Fibroblast of lung (primary cell): ENCODE measurements around the gene SCFD2. TPM values are rescaled to one million over a fixed set of nuclear protein-coding genes. Genes with fewer than 3 reads are reported as not detected.

Source experiments
- DNase-seq, 2 donors: peaks; one replicate each; pipeline versions ENCODE4 v3.0.0 to v3.0.0-alpha.2; 2010; ENCODE audit warnings: low read depth in 2 of 2
- H2AFZ ChIP-seq: 2 replicates; pipeline ENCODE4 v1.5.1; 2012; ENCODE audit warnings: low read length, control low read depth, inconsistent platforms
- H3K27ac ChIP-seq: 2 replicates; pipeline ENCODE4 v1.5.1; 2011; ENCODE audit warnings: low read length, control low read depth; ENCODE audit not compliant: insufficient read depth
- H3K27me3 ChIP-seq: 2 replicates; pipeline ENCODE4 v1.5.1; 2011; ENCODE audit warnings: mild to moderate bottlenecking, low read length; ENCODE audit not compliant: control insufficient read depth, insufficient read depth
- H3K36me3 ChIP-seq: 2 replicates; pipeline ENCODE4 v1.5.1; 2011; ENCODE audit warnings: low read length; ENCODE audit not compliant: control insufficient read depth, insufficient read depth
- H3K4me1 ChIP-seq: 2 replicates; pipeline ENCODE4 v1.5.1; 2011; ENCODE audit warnings: low read length; ENCODE audit not compliant: control insufficient read depth, insufficient read depth; ENCODE audit errors: extremely low read depth
- H3K4me2 ChIP-seq: 2 replicates; pipeline ENCODE4 v1.5.1; 2011; ENCODE audit warnings: low read length, control low read depth; ENCODE audit not compliant: insufficient read depth; ENCODE audit errors: extremely low read depth
- H3K4me3 ChIP-seq, 4 experiments: fragments of 200-600 bp in 1 of 4; sonication (generic) in 1 of 4; replicated peaks in 1 of 4; 2 replicates each; pipeline ENCODE4 v1.5.1; 2011 to 2016; ENCODE audit warnings: low read length in 4 of 4, low read depth in 3 of 4, mild to moderate bottlenecking in 3 of 4, control low read depth in 2 of 4, inconsistent platforms in 1 of 4, mixed read lengths in 1 of 4; ENCODE audit not compliant: insufficient read depth in 1 of 4; ENCODE audit errors: control extremely low read depth in 1 of 4
- H3K79me2 ChIP-seq: 2 replicates; pipeline ENCODE4 v1.5.1; 2012; ENCODE audit warnings: mild to moderate bottlenecking, low read length, inconsistent platforms; ENCODE audit not compliant: control insufficient read depth, insufficient read depth
- H3K9ac ChIP-seq: 2 replicates; pipeline ENCODE4 v1.5.1; 2011; ENCODE audit warnings: mild to moderate bottlenecking, low read length, control low read depth; ENCODE audit not compliant: insufficient read depth
- H3K9me3 ChIP-seq: 2 replicates; pipeline ENCODE4 v1.5.1; 2012; ENCODE audit warnings: low read depth, low read length; ENCODE audit not compliant: control insufficient read depth, insufficient read depth
- H4K20me1 ChIP-seq: 2 replicates; pipeline ENCODE4 v1.5.1; 2011; ENCODE audit warnings: low read length; ENCODE audit not compliant: control insufficient read depth, insufficient read depth; ENCODE audit errors: extremely low read depth
- CTCF ChIP-seq, 2 donors: IDR thresholded peaks in 1 of 2; conservative IDR thresholded peaks in 1 of 2; 1 replicate in 1 of 2; 2 replicates in 1 of 2; pipeline ENCODE4 v1.5.1; 2011 to 2012; ENCODE audit warnings: low read length in 2 of 2, control low read depth in 1 of 2, inconsistent platforms in 1 of 2, low read depth in 1 of 2, mild to moderate bottlenecking in 1 of 2
- EZH2 ChIP-seq: IDR thresholded peaks from 2 replicates; pipeline ENCODE4 v1.5.1; 2012; ENCODE audit warnings: low read length, control low read depth, mild to moderate bottlenecking; ENCODE audit errors: missing control alignments
- polyA plus RNA-seq, 2 donors: library from polyadenylated mRNA; depleted of rRNA in 1 of 2; stranded (reverse) in 1 of 2; unstranded in 1 of 2; fragments of >200 nt; gene quantifications; 2 replicates each; pipeline ENCODE4 v1.2.1, GENCODE V29; 2011 to 2012; ENCODE audit warnings: missing spikeins in 1 of 2
- total RNA-seq: library from RNA; depleted of rRNA; stranded (reverse); fragments of >200 nt; gene quantifications from 2 replicates; pipeline ENCODE4 v1.2.1, GENCODE V29; 2014

Gene SCFD2
- total and polyA plus RNA-seq, 2 donors (not counting 1 experiment from before 2014, with no cell fraction given): 16.2 to 23.1 TPM

DNA sequence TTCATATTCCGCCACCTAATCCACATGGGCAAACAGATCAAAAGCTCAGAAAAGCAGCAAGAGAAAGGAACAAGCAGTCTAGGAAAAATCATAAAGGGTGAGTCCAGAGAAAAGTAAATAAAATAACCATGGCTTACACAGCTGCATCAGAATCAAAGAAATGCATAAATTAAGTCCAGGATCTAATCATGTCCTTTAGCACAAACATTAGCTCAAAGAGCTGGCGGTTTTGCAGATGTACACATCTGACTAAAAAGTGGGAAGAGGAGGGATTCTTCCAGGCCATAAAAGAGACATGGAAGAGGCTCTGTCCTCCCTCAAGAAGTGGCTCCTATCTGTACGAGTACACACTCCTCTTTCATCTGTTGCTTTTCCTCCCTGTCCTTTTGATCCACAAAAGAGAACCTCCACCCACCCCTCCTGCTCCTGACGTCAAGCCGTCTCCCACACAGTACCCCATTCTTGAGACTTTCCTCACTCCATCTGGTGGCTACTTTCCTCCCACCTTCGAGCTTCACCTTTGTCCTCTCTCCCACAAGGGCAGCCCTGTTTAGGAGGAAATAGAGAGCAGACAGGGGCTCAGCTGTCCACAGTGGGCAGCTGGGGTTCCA is 411.2 kb downstream of the SCFD2 start:
- Histone ChIP-seq H3K4me3 (no peak overlapping the region), H3K9me3 (no peaks in the 10 kb centered on the region), H2AFZ (no peak overlapping the region), H3K36me3 (no peaks in the 10 kb centered on the region), H3K4me1 (peaks cover 23% of the 10 kb centered on the region), H3K9ac (no peak overlapping the region), H3K27ac (no peak overlapping the region), H4K20me1 (no peaks in the 10 kb centered on the region), H3K4me2 (no peak overlapping the region), H3K79me2 (no peaks in the 10 kb centered on the region), H3K27me3 (no peaks in the 10 kb centered on the region)
- DNase-seq: peak in 1 of 2 donors; percentile 11
- TF ChIP-seq EZH2 (no peak), CTCF (conservative IDR thresholded peaks at IDR 0.05 in 1 of 2, IDR thresholded peaks at IDR 0.05 in 1 of 2; ENCODE audit: low read depth in 1 of 2, low read length in 2 of 2) (no peak)

GRCh38 chr4:52952540-52952939 is 413.3 kb downstream of the SCFD2 start:
- no peak overlapping the region for H3K9ac ChIP-seq
- no peaks in the 10 kb centered on the region for H4K20me1 ChIP-seq
- H3K4me2 ChIP-seq: no peak overlapping the region
- TF ChIP-seq CTCF (conservative IDR thresholded peaks at IDR 0.05 in 1 of 2, IDR thresholded peaks at IDR 0.05 in 1 of 2; ENCODE audit: low read depth in 1 of 2, low read length in 2 of 2) (no peak), EZH2 (no peak)
- H3K4me3 ChIP-seq: no peak overlapping the region
- H3K79me2 ChIP-seq: no peaks in the 10 kb centered on the region
- H3K4me1 ChIP-seq: peaks cover 11% of the 10 kb centered on the region
- H3K36me3 ChIP-seq: no peaks in the 10 kb centered on the region
- no peaks in the 10 kb centered on the region for H3K9me3 ChIP-seq
- no peaks in the 10 kb centered on the region for H3K27me3 ChIP-seq
- DNase-seq: no peak
- H3K27ac ChIP-seq: no peak overlapping the region
- no peak overlapping the region for H2AFZ ChIP-seq

DNA sequence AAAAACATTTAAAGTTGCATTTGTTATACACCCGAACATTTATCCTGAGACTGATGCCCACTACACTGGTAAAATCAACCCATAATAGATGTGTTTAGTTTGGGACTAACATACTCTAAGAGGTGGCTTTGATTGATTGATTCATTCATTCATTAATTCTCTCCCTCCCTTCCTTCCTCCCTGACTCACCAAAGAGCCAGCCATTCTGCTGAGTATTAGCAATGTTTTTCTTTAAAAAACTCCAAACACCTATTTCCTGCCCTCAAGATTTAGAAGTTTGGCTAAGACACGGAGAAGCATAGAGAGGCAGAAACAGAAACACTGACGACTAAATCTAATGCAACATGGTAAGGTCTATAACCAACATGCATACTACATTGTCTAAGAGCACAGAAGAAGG is 414.8 kb downstream of the SCFD2 start:
- Histone ChIP-seq H3K9ac (no peak overlapping the region), H3K4me2 (no peak overlapping the region), H3K27ac (no peak overlapping the region), H3K9me3 (no peaks in the 10 kb centered on the region), H2AFZ (no peak overlapping the region), H4K20me1 (no peaks in the 10 kb centered on the region), H3K4me1 (peaks cover 2% of the 10 kb centered on the region), H3K4me3 (no peak overlapping the region), H3K27me3 (no peaks in the 10 kb centered on the region), H3K36me3 (no peaks in the 10 kb centered on the region), H3K79me2 (no peaks in the 10 kb centered on the region)
- no peak for DNase-seq
- no peak for TF ChIP-seq EZH2
- no peak for TF ChIP-seq CTCF (conservative IDR thresholded peaks at IDR 0.05 in 1 of 2, IDR thresholded peaks at IDR 0.05 in 1 of 2; ENCODE audit: low read depth in 1 of 2, low read length in 2 of 2)
